HG02610 (cell line): Measurements from ENCODE around the gene TOR1A.

Experiments used
- ATAC-seq: cut with Tn5 transposase; IDR thresholded peaks from one replicate; pipeline ENCODE4 v1.9.1; 2021; ENCODE audit warnings: mild to moderate bottlenecking, moderate library complexity; ENCODE audit not compliant: unreplicated experiment

Gene TOR1A

GRCh38 chr9:129823935-129824601, at the start of gene TOR1A:
Gene TOR1A (minus strand): TSS chr9:129824136. CDS start chr9:129824085, 51 bp downstream.
- ATAC-seq: peak; percentile 90

GRCh38 chr9:129871046-129871445, 47.1 kb upstream of the TOR1A start:
- no peak for ATAC-seq

GRCh38 chr9:129869585-129870501, 45.9 kb upstream of the TOR1A start:
- ATAC-seq: no peak

GRCh38 chr9:129868872-129869486, 45.0 kb upstream of the TOR1A start:
- no peak for ATAC-seq

GRCh38 chr9:129868023-129868871, 44.3 kb upstream of the TOR1A start:
- ATAC-seq: no peak

GRCh38 chr9:129867136-129868022, 43.4 kb upstream of the TOR1A start:
- no peak for ATAC-seq

- no peak for ATAC-seq
These were observed 42.6 kb upstream of the TOR1A start for GRCh38 chr9:129866394-129867135.

GRCh38 chr9:129865668-129866320, 41.9 kb upstream of the TOR1A start:
- no peak for ATAC-seq

- ATAC-seq: no peak
These were observed 41.2 kb upstream of the TOR1A start for GRCh38 chr9:129864991-129865647.

- ATAC-seq: no peak
These were observed 39.2 kb upstream of the TOR1A start for GRCh38 chr9:129863059-129863690.

- ATAC-seq: no peak
These were observed 37.5 kb upstream of the TOR1A start for GRCh38 chr9:129861447-129861827.

GRCh38 chr9:129860653-129861446, 36.9 kb upstream of the TOR1A start:
- no peak for ATAC-seq

- ATAC-seq: no peak
These were observed 34.4 kb upstream of the TOR1A start for GRCh38 chr9:129858167-129858962.

- ATAC-seq: no peak
These were observed 33.3 kb upstream of the TOR1A start for GRCh38 chr9:129857207-129857606.

- ATAC-seq: no peak
These were observed 30.7 kb upstream of the TOR1A start for GRCh38 chr9:129854588-129855110.

- no peak for ATAC-seq
These were observed 29.7 kb upstream of the TOR1A start for GRCh38 chr9:129853614-129854013.
